Activated gamma-delta T cell treated with Interleukin-2 at 50 U/mL for 16 hours (primary cell): ENCODE results near the gene CCDC144A.
"Not testable (repeated sequence)": the region's sequence is repeated elsewhere in the genome, so short reads cannot be mapped to it uniquely, and the experiment has no call there.

ENCODE experiments used
- DNase-seq: peaks from one replicate; pipeline ENCODE4 v3.0.0-alpha.2; 2020

CCDC144A gene

GRCh38 chr17:16689731-16690281 lies at the start of gene CCDC144A:
Gene CCDC144A (plus strand): TSS chr17:16690241. CDS start chr17:16690401, 160 bp downstream.
- not testable (repeated sequence) for DNase-seq

GRCh38 chr17:16649585-16649984 lies 40.5 kb upstream of the CCDC144A start:
- no peak for DNase-seq

DNA sequence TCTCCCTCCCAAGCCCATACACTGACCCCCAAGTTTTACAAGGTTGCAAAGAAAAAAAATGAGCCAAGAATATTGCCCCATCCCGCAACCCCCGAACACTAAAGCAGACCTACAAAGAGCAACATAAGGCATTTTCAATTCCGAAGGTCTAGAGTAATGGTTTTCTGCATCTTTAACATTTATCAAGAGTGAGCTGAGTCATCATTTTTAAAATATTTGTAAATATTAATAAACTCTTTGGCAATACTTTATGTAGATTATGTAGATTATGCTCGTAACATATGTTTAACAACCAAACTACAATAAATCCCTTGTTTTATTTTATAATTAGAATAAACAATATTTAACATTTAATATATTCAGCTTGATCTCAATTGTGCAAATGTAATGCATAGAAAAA lies 37.8 kb upstream of the CCDC144A start:
- DNase-seq, result no peak

DNA sequence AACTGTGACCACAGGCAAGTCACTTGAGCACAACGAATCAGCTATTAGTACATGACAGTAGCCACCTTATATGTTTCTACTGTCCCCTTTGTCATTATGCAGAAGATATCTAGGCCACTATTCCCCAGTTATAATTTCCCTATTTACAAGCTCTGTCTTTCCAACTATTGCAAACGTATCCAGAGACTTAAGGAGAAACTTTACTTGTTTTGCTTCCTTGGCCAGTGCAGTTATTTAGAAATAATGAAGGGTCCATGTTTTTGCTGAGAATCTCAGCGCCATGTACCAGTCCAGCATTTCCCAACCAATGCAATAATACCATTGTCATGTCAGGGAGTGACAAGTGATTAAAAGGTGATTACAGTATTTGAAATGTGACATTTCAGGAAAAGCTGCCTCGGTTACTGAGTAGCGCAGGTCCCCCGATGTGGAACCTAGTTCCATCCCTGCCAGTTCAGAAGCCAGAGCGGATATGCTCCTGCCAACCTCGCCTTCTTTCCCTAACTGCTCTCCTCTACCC lies 37.1 kb upstream of the CCDC144A start:
- no peak for DNase-seq

- DNase-seq, result peak; percentile 82
Observed at GRCh38 chr17:16653367-16654041, 36.5 kb upstream of the CCDC144A start, which contains the start of gene ZNF624. Gene ZNF624 (minus strand): TSS chr17:16653850.

DNA sequence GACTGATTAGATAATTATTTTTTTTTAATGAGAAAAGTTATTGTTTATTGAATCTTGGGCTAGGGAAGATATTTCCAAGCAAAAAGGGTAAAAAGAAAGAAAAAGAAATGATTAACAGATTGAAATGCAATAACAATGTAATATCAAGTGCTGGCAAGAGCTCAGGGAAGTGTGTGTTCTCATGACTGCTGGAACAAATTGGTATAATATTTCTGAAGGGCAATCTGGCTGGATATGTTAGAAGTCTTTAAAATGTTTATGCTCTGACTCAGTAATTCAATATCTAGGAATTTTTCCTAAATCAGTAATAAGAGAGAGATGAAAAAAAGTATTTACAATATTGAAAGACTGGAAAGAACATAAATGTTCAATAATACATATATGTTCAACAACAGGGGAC lies 28.8 kb upstream of the CCDC144A start:
- DNase-seq, result no peak

DNA sequence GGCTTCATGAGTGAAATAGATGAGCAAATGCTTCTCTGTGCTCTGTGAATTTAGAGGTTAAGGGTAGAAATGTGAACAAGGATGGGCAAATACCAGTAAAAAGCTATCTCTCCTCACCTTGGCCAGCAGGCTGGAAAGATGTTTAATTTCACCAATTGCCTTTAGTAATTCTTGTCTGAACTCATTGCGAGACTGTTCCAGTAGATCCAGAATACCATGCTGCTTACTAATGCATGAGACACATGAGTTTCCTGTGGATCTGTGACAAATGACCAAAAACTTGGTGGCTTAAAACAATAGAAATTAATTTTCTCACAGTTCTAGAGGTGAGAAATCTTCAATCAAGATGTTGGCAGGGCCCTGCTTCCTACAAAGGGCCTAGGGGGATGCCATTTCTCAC lies 27.1 kb upstream of the CCDC144A start:
- DNase-seq, result no peak

GRCh38 chr17:16666553-16666906 lies 23.5 kb upstream of the CCDC144A start:
- not testable (repeated sequence) for DNase-seq

- not testable (repeated sequence) for DNase-seq
Observed at GRCh38 chr17:16666907-16667636, 23.0 kb upstream of the CCDC144A start.

- no peak for DNase-seq
Observed at GRCh38 chr17:16676676-16677268, 13.3 kb upstream of the CCDC144A start.

- DNase-seq, result not testable (repeated sequence)
Observed at GRCh38 chr17:16683290-16684138, 6.5 kb upstream of the CCDC144A start.

- not testable (repeated sequence) for DNase-seq
Observed at GRCh38 chr17:16686019-16686418, 4.0 kb upstream of the CCDC144A start.

DNA sequence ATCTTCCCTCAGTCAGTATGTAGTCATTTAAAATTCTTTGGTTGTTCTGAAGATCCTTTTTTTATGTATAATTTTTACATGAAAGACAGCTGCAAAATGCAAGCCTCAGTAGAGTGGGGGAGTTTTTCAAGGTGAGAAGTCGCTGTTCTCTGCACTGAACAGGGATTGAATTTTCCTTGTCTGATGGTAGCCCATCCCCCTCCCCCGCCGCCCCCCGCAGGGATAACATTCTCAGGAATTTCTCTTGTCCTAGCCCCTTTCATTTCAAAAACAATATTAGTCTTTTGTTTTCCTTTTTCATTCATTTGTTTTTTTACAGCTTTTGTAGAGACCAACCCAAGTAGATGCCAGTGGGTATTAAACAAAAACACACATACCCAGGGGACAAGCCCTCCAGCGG lies 2.9 kb upstream of the CCDC144A start:
- not testable (repeated sequence) for DNase-seq

GRCh38 chr17:16690447-16690846 lies 406 bp downstream of the CCDC144A start:
- DNase-seq, result not testable (repeated sequence)

GRCh38 chr17:16697603-16698002 lies 7.6 kb downstream of the CCDC144A start:
- DNase-seq, result not testable (repeated sequence)

DNA sequence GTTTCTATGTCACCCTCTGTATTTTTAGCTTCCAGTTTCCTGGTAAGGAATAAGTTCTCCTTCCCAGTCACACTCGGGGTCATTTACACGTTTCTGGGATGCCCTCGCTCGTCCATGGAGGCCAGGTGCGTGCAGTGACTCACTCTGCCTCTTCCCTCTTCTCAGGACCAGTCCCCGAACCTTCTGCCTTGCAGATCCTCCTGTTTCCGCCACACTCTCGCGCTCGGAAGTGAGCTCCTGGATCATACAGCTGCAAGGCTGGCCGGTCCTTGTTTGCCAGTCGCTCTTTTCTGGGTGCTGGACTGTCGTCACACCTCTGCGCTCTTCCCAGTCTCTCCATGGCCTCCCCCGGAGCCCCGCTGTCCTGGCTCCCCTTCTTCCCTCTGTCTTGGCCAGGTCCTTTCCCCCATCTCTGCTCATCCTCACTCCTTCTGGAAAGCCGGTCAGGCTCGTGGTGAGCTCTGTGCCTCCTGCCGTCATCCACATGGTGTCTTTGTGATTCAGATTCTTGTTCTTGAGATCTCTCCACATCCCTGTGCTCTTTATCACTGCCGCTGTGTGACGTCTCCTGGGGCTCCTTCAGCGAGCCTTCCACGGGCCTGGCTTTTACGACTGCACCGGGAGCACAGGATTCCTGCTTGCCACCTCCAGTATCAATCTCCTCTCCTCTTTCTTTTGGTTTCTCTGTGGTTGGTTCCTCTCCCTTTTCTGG lies 55.6 kb downstream of the CCDC144A start:
- DNase-seq, result not testable (repeated sequence)

DNA sequence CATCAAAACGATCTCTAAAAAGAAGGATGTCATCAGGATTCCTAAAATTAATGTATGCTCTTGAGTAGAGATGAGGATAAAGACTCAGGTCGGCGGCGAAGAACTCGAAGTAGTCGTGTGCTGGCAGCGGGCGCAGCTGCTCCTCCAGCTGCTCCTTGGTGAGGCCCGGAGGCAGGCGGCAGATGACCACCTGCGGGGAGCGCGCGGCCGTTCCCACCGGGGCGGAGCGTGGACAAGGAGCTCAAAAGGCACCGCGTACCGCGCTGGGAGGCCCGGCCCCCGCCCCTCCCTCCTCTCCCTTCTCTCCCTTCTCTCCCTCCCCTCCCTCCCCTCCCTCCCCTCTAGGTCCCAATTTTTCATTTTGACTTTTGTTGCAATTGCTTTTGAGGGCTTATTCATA lies 56.5 kb downstream of the CCDC144A start:
- DNase-seq, result not testable (repeated sequence)

DNA sequence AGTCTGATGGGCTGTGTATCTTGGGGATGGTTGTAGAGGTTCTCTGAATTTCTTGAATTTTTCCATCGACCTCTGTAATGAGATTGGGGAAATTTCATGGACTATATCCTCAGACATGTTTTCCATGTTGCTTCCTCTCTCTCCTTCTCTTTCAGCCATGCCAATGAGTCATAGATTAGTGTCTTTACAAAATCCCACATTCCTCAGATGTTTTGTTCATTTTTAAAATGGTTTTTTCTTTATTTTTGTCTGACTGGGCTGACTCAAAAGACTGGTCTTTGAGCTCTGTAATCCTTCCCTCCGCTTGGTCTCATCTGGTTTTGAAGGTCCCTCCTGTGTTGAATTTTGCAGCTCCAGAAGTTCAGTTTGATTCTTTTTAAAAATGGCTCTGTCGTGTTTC lies 60.5 kb downstream of the CCDC144A start:
- not testable (repeated sequence) for DNase-seq

DNA sequence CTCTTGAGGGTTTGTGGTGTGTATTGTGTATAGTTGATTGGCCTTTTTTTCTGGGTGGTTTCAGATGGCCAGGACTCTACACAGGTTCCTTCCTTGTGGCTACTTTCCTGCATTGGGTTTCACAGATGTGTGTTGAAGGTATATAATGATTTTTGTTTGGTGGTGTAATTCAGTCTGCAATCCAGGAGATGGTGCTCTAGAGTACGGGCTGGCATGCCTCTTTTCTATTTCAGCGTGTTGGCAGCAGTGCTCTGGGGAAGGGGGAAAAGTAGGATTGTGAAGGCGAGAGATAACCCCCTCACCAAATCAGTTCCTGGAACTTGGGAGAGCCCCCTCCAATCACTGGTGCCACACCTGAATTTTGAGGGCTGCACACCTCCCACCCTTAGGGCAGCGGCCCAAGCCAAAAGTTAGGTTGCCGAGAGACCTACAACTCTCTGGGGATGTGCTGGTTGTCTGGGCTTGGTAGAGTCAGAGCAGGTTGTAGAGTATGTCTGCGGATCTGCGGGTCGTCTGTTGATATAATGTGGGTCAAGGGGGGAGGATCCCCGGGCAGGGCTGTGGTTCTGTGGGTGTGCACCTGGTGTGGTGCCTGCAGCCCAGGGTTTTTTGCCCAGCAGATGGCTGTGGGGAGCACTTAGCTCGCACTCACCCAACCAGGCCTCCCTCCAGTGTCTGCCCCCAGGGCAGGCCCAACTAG lies 61.3 kb downstream of the CCDC144A start:
- DNase-seq, result not testable (repeated sequence)

DNA sequence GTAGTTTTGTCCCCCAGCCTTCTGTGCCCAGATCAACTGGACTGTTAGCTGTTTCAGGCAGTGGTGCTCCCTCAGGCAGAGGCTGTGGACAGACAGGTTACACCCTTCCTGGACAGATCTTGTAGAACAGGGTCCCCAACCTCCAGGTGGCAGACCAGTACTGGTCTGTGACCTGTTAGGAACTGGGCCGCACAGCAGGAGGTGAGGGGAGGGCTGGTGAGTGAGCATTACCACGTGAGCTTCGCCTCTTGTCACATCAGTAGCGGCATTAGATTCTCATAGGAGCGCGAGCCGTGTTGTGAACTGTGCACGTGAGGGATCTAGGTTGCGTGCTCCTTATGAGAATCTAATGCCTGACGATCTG lies 61.9 kb downstream of the CCDC144A start:
- DNase-seq, result not testable (repeated sequence)

GRCh38 chr17:16757520-16757919 lies 67.5 kb downstream of the CCDC144A start:
- not testable (repeated sequence) for DNase-seq
